22Rv1 (cell line): ENCODE results near the gene ZNF878.

ENCODE experiments used
- H3K27ac ChIP-seq: fragments of 450-650 bp; 2 replicates; pipeline ENCODE4 v1.5.1; 2017
- ZFX ChIP-seq: fragments of 450-650 bp; IDR thresholded peaks from 2 replicates; pipeline ENCODE4 v1.6.1; 2017; ENCODE audit warnings: antibody characterized with exemption, borderline replicate concordance
- TF ChIP-seq, protein P1 (sequence below): fragments of 450-650 bp; IDR thresholded peaks from 2 replicates; pipeline ENCODE4 v1.5.1; 2017; ENCODE audit warnings: mild to moderate bottlenecking

The ZNF878 gene

DNA sequence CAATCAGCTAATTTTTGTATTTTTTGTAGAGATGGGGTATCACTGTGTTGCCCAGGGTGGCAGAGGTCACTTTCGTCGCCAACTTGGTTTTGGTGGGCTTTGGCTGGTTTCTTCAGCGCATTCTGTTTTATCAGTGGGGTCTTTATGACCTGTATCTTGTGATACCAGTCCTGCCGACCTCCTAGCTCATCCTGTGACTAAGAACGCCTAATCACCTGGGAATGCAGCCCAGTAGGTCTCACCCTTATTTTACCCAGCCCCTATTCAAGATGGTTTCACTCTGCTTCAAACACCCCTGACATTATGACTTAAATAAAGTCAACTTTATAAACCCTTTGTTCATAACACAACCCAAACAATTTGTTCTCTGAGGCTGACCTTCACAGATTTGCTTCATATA is 3.0 kb upstream of the ZNF878 start:
- H3K27ac ChIP-seq, result no peak overlapping the region
- TF ChIP-seq ZFX, result no peak
- TF ChIP-seq, protein P1, sequence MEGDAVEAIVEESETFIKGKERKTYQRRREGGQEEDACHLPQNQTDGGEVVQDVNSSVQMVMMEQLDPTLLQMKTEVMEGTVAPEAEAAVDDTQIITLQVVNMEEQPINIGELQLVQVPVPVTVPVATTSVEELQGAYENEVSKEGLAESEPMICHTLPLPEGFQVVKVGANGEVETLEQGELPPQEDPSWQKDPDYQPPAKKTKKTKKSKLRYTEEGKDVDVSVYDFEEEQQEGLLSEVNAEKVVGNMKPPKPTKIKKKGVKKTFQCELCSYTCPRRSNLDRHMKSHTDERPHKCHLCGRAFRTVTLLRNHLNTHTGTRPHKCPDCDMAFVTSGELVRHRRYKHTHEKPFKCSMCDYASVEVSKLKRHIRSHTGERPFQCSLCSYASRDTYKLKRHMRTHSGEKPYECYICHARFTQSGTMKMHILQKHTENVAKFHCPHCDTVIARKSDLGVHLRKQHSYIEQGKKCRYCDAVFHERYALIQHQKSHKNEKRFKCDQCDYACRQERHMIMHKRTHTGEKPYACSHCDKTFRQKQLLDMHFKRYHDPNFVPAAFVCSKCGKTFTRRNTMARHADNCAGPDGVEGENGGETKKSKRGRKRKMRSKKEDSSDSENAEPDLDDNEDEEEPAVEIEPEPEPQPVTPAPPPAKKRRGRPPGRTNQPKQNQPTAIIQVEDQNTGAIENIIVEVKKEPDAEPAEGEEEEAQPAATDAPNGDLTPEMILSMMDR, result no peak

DNA sequence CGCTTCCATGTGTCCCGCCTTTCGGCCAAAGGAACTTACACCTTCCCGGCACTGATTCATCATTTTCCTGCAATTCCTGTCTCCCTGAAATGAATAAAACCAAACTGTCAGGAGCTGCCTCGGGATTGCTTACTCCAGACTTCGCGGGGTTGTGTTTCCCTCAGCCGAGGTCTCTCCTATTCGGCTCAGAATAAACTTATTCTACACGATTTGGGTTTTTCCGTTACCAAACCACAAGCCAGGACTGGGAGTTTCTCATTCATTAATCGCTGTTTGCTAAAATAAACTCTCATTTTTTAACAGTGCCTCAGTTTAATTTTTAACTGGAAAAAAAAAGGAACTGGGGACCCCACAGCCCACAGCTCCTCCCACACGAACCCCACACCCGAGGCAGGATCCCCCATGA is 667 bp downstream of the ZNF878 start:
- peak overlapping the region; percentile 66 for H3K27ac ChIP-seq
- no peak for TF ChIP-seq ZFX
- TF ChIP-seq, protein P1, result no peak

DNA sequence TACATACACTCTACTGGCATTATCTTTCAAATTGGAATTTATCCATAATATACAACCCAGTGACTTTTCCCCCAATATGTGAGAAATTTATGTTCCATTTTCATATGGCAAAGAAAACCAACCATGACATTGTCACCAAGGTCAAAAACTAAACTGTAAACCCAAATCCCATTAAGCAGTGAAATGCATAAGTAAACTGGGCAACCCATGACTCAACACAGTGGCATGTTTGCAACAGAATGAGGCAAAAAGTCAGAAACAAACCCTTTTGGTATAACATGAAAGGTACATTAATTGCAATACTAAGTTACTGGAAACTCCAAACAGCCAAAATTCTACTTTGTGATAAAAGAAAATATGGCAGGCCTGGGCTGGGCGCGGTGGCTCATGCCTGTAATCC is 4.9 kb downstream of the ZNF878 start:
- no peak for TF ChIP-seq ZFX
- TF ChIP-seq, protein P1, result no peak

DNA sequence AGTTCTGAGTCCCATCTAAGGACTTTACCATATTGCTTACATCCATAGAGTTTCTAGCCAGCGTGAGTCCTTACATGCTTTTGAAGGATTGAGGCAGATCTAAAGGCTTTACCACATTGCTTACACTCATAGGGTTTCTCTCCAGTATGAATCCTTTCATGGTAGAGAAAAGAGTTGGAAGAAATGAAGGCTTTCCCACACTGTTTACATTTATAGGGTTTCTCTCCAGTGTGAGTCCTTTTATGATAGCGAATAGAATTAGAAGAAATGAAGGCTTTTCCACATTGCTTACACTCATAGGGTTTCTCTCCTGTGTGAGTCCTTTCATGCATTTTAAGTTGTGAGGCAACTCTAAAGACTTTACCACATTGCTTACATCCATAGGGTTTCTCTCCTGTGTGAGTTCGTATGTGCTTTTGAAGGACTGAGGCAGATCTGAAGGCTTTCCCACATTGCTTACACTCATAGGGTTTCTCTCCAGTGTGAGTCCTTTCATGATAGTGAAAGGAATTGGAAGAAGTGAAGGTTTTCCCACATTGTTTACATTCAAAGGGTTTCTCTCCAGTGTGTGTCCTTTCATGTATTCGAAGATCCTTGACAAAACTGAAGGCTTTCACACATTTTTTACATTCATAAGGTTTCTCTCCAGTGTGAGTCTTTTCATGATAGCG is 8.9 kb downstream of the ZNF878 start:
- TF ChIP-seq ZFX, result no peak
- TF ChIP-seq, protein P1, result no peak
- H3K27ac ChIP-seq, result no peak overlapping the region

More for the DNA sequence above, 4.9 kb downstream of the ZNF878 start:
- no peak overlapping the region for H3K27ac ChIP-seq

DNA sequence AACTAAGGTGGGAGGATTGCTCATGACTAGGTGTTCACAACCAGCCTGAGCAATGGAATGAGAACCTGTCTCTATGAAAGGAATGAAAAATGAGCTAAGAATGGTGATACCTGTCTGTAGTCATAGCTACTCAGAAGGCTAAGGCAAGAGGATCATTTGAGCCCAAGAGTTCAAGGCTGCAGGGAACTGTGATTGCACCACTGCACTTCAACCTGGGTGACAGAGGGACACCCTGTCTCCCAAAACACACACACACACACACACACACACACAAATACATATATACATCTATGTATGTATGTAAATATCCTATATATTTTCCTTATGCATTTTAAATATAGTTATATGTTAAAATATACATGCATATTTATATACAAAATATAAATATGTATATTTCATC is 9.9 kb downstream of the ZNF878 start:
- no peak overlapping the region for H3K27ac ChIP-seq
- TF ChIP-seq ZFX, result no peak
- TF ChIP-seq, protein P1, result no peak

DNA sequence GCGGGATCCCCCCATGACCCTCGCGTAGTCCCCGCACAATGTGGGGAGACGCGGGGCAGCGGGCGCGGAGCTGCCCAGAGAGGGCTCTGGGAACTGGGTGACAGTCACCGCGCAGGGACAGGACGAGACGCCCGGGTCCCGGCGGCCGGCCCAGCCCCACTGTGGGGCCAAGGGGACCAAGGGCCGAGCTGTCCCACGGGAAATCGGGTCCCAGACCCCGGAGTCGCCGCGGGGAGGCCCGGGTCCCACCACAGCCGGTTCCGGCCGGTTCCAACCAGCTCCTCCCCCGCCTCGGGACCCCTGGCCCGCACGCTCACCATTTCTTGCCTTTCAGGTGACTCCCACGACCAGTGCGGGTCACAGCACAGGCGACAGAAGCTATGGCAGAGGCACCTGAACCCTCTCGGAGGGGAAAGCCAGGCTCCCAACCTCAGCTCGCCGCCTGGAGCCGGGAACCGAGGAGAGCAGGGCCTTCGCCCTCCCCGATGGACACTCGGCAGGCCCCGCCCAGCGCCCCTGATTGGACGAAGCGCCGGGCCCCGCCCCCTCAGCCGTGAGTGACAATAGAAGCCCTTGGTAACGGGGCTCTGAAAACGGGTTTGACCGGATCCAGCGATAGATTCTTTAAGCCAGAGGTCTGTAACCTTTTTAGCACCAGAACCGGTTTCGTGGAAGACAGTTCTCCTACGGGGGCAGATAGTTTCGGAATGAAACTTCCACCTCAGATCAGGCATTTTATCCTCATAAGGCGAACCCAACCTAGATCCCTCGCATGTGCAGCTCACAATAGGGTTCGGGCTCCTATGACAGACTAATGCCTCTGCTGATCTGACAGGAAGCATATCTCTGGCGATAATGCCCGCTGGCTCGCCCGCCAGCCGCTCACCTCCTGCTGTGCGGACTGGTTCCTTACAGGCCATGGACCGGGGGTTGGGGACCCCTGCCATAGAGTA is 17.3 kb downstream of the ZNF878 start, which contains the start of gene ZNF433:
Gene ZNF433, minus strand, starts transcription at position 460 of the 953 bp plus-strand sequence. Its CDS starts 140 bp downstream, at position 320.
- H3K27ac ChIP-seq, result peak within 1 kb of the TSS; percentile 83
- no peak for TF ChIP-seq ZFX
- TF ChIP-seq, protein P1, result peak; percentile 16; the same call in 1 of the 2 replicates

DNA sequence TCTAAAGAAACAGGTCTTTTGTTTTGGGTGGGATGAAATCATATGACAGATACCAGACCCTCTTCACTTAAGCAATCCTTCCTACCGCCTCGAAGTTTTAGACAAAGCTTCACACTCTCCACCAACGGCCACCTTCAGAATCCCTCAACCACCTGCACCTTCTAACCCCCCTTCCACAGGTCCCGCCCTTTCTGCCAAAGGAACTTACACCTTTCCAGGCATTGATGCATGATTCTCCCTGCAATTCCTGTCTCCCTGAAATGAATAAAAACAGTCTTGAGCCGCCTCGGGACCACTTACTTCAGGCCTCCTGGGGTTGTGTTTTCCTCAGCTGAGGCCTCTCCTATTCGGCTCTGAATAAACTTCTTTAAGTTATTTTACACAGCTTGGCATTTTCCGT is 18.1 kb downstream of the ZNF878 start:
- TF ChIP-seq ZFX, result no peak
- TF ChIP-seq, protein P1, result no peak
- peak overlapping the region; percentile 83; the same call in 1 of the 2 replicates for H3K27ac ChIP-seq
